GM15510 (cell line): ENCODE results near the gene CCDC97.

Experiments used
- POLR2A ChIP-seq: IDR thresholded peaks from 3 replicates; pipeline ENCODE4 v1.6.1; 2011; ENCODE audit warnings: borderline replicate concordance; ENCODE audit not compliant: insufficient read length; ENCODE audit errors: extremely low read depth

The CCDC97 gene

DNA sequence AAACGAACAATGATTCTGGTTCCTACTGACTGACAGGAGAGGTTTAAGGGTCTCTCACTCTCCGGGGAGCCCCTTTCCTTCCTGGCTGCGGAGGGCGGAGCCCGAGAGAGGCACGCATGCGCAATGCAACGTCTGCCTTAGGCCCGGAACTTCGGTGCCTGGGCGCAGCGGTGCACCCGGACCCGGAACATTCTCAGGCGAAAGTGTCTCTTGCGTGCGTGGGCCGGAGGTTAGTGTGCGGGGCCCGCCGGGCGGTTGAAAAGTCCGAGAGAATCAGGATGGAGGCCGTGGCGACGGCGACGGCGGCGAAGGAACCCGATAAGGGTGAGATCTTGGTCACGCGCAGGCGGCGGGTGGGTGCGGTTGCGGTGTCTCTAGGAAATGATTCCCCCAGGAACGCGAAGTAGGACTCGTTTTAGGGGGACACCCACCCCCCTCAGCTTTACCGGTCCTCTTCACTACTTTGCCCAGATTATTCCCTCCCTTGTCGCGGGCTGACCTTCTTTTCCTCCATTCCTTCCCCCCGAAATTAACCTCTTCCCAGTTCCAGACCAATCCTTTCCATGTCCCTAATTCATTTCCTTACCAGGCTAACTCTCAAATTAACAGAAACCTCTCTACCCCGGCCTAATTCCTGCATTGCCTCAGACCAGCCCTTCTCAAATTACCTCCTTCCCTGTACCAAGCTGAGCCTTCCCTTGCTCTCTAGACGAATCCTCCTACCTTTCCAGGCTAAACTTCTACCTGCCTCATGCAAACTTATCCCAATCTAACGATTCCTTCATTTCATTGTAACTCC lies at the start of gene CCDC97:
CCDC97 (plus strand) TSS at position 140 of the 799 bp plus-strand sequence; CDS start at position 279, 139 bp downstream.
- TF ChIP-seq POLR2A: peak; percentile 85

DNA sequence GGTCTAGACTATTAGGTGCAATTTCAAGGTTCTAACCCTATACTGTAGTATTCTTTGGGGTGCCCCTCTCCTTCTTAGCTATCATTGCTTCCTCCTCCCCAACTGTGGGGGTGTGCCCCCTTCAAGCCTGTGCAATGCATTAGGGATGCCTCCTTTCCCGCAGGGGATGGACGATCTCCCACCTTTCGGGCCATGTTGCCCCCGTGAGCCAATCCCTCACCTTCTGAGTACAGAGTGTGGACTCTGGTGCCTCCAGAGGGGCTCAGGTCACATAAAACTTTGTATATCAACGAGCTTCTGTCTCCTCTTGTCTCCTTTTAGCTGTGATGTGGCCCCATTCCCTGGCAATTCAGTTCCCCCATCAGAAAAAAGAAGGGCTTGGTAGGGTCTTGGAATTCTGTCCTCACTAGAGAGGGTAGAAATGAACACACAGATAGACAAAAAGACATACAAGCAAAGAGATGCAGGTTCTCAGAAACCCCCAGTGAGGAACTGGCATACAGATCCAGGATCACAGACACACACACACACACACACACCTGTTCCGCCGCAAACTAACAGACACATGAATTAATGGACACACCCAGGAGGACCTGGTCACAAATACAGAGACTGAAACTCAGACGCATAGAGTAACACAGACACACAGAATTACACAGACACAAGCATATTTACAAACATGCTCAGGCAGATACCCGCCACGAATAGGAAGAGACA lies 48.3 kb upstream of the CCDC97 start:
- no peak for TF ChIP-seq POLR2A

DNA sequence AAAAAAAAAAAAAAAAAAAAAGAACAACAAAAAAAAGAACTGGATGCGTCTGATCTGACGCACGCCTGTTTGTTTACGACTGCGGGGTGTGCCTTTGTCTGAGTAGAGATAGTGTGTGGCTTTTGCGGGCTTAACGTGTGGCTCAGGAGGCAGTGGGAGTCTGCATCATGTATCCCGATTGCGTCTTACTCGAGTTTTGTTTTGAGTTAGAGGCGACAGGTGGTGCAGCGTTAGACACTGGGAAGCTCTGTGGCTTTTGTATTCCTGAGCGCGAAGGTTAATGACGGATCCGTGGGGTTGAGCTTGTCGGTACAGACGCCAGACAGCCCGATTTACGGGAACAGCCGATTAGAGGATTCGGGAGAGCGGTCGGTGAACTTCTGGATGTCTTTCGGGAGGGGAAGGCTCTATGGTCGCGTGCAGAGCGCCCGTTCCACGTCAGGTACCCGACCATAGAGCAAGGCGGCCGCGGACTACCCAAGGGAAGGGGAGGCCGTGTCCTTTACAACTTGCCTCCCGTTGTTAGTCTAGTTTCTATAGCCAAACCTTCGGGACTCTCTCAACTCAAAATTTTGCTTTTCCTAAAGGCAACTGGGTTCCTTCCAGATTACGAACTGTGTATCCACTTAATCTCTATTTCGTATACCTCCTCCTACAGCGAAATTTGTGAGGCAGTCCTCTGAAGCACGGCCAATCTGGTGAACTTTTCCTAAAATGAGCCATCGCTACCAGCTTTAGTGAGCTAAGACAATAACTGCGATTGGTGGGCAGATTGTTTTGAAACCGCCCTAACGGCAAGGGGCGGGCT lies 46.7 kb upstream of the CCDC97 start:
- TF ChIP-seq POLR2A: peak; percentile 51

DNA sequence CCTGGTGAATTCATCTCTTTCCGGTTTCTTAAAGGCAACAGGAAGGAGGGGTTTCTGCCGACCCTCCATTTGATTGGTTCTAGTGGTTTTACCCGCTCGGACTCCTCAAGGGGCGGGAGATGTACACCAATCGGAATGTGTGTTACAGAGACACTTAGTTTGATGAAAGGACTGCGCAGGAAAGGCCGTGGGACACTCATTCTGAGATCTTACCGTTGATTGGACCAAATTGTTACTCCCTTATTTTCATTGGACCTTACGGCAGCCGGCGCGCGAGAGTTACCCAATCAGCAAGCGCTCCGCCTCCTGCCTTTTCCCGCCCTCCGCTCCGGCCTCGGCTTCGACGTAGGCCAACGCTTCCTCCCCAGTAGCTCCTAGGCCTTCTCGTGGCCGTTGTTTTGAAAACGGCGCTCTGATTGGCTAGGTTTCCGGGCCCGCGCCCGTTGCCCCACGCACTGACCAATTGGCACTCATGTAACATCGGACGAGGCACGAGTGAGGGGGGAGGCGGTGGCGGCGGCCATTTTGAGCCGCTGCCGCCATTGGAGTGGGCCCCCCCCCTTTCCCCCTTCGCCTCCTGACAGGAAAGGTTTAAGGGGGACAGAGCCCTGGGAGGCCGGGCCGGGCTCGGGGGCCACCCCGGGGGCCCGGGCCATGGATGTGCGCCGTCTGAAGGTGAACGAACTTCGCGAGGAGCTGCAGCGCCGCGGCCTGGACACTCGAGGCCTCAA lies 46.0 kb upstream of the CCDC97 start, which contains the start of gene HNRNPUL1:
HNRNPUL1 (plus strand) TSS at position 523 of the 731 bp plus-strand sequence; CDS start at position 655, 132 bp downstream.
- peak; percentile 19 for TF ChIP-seq POLR2A

DNA sequence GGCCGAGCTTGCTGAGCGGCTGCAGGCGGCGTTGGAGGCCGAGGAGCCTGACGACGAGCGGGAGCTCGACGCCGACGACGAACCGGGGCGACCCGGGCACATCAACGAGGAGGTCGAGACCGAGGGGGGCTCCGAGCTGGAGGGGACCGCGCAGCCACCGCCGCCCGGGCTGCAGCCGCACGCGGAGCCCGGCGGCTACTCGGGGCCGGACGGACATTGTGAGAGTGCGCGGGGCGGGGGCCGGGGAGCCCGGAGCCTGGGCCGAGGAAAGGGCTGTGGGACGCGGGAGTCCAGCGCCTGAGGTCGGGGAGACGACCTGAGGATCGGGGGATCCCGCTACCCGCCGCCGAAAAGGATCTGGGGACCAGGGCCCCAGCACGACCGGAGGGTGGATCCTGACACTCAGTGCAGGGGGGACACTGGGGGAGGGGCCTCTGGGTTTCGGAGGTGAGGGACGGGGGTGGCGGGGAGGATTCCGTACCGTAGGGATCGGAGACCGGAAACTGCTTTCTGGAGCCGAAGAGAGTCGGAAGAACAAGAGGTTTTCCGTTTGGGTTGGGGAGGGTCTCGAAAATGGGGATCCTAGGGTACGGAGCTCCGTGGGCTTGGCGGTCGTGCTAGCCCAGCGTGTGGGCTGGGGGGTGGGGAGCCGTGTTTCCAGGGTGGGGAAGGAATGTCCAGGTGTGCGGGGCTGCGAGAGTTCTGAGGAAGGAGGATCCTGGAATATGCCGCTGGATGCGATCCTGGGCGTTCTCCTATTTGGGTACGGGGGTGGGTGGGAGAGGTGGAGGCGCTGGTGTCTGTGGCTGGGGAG lies 45.2 kb upstream of the CCDC97 start:
- peak; percentile 22 for TF ChIP-seq POLR2A

DNA sequence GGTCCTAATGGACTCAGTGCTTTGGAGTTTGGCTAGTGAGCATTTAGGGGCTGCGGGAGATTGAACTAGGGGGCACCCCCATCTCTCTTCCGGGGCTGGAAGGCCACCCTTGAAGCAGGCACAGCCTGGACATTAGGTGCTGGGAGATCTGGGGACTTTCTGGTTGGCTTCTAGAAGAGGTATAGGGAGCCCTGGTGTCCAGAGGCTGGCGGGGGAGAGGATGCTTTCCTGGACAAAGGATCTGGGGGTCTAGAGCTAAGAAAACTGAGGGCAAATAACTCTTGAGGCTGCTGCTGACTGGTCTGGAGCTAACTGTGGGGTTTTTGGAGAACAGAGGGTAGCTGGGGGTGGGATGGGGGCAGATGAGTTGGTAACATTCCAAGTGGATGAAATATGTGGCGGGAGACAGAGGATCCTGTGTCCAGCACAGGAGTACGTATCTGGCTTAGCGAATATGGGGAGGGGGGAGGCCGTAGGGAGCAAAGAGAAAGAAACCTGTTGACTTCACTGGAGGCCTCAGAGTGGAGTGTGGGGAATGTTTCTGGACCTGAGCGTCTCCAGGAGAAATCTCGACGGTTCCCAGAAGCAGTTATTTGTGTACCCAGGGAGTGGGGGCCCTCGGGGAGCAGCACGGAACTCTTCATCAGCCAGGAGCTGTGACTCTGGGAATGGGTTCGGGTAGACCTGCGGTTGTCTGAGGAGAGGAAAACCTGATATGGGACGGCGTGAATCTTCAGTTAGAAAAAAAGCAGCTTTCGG lies 44.4 kb upstream of the CCDC97 start:
- no peak for TF ChIP-seq POLR2A

DNA sequence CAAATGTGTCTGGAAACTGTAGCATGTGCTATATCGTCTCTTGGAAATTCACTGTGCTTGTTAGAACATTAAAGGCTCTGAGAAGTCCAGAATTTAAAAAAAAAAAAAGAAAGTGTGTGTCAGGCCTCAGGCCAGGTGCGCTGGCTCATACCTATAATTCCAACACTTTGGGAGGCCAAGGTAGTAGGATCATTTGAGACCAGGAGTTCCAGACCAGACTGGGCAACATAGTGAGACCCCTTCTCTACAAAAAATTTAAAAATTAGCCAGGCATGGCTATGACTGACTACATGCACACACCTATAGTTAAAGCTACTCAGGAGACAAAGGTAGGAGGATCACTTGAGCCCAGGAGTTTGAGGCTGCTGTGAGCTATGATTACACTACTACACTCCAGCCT lies 40.9 kb upstream of the CCDC97 start:
- TF ChIP-seq POLR2A: no peak

DNA sequence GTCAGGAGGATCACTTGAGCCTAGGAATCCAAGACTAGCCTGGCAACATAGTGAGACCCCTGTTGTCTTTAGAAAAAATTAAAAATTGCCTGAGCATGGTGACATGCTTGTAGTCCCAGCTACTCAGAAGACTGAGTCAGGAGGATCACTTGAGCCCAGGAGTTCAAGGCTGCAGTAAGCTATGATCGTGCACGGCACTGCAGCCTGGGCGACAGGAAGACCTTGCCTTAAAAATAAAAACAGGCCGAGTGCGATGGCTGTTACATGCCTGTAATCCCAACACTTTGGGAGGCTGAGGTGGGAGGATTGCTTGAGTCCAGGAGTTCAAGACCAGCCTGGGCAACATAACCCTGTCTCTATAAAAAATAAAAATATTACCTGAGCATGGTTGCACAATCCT lies 40.4 kb upstream of the CCDC97 start:
- TF ChIP-seq POLR2A: no peak

DNA sequence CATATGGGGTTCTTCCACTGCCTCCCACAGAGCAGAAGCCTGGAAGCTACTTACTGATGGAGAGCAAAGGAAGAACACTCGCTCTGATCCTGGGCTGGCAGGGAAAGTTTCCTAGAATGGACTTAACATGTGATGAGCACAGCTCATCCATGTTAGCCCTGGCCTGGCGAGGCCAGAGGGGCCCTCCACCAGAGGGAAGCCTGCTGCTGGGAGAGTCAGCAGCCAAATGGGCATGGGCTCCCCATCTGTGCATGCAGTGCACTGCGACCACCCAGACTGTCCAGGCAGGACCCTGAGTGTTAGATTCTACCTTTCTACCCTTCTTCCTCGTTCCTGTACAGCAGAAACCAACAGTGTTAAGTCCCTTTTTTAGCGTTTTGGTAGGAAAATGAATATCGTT lies 36.9 kb upstream of the CCDC97 start:
- TF ChIP-seq POLR2A: no peak

DNA sequence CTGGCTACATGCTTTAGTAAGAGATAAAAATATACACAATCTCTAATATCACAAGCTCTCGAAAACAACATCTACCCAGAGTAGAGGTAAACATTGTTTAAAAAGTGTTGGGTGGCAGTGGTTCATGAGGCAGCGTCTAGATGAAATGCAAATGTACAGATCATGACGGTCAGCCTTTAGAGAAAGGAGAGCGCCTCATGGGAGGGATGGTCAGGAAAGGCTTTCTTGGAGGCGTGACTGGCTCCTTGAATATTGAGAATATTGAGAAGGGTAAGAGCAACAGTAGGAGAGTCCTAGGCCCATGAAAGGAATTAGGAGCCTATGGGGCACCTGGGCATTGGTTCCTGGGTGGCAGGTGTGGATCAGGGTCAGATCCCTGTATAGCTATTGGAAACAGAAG lies 35.2 kb upstream of the CCDC97 start:
- TF ChIP-seq POLR2A: no peak

DNA sequence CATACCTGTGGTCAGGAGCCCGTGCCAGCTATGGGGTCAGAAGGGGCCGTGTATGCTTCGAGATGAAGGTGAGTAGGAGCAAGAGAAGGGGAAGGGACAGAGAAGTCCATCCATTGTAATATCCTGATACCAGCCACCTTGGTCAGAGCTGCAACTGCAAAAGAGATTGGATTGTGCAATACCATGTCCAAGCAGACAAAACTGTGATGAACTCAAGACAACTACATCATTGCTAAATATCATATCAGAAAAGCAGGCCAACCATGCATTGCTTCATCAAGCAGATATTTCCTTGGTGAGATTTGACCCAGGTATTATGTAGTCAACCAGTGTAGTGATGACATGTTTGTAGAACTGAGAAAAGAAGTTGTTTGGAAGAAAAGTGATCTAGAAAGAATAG lies 33.7 kb upstream of the CCDC97 start:
- no peak for TF ChIP-seq POLR2A

DNA sequence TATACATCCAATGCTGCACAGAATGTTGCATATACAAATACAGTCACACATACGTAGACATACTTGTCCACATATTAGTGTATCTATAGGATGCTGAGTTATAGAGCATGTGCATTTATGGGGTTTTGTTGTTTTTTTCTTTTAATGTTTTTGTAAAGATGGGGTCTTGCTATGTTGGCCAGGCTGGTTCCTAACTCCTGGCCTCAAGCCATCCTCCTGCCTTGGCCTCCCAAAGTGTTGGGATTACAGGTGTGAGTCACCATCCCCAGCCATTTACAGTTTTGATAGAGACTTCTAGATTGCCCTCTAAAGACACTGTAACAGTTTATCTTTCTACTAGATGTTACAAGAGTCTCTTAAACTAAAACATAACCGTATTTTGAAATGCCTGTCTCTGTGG lies 31.5 kb upstream of the CCDC97 start:
- no peak for TF ChIP-seq POLR2A
